ENCODE results near the gene LHX4. TPM values are rescaled to one million over a fixed set of nuclear protein-coding genes. Genes with fewer than 3 reads are reported as not detected.

Gene LHX4
- polyA plus RNA-seq, 1 experiment: 0.06 TPM

DNA sequence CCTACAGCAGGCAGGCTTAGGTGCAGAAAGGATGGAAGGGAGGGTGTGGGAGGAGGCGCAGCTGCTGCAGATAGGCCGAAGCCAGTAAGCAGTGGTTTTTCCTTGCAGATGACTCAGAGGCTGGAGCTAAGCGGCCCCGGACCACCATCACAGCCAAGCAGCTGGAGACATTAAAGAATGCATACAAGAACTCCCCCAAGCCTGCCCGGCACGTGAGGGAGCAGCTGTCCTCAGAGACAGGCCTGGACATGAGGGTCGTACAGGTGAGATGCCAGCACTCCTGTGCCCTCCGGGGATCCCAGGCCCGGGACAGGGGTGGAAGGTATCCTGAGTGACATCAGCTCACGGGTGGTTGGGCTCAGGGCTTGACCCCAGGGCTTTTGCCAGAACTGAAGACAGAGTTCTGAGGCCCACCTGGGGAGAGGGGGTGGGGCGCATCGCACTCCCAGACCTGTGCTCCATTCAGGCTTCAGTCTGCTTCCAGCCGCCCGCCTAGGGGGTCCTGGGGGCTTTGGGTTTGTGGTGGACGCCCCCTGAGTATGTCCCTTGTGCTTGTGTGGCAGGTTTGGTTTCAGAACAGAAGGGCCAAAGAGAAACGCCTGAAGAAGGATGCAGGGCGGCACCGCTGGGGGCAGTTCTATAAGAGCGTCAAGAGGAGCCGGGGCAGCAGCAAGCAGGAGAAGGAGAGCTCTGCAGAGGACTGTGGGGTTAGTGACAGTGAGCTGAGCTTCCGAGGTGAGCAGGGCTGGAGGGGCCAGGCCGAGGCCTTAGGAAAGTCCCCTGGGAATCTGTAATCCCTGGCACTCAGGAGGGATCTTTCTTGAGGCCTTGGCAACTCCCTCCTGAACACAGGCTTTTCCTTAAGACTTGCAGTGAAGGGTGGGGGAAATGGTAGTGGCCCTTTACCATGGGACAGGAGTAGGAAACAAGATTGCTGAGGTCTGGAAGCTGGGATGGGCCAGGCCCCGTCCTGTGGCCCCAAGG is 41.5 kb downstream of the LHX4 start:
- ChIA-PET POLR2A (no interaction called here), CTCF (interaction anchor here (1.3 to 2.2 kb wide), 2 partner anchors 19 to 206 kb away, joined by 3 to 11 read pairs; no protein-coding TSS in a partner anchor)
- Histone ChIP-seq H3K36me3 (ENCODE audit: control insufficient read depth, insufficient read depth, low read length) (peaks cover 4% of the 10 kb centered on the region; the same call in 1 of the 2 replicates), H3K4me3 (ENCODE audit: low read depth, low read length) (no peak overlapping the region), H3K27me3 (ENCODE audit: control insufficient read depth, insufficient read depth, low read length) (no peaks in the 10 kb centered on the region)
- TF ChIP-seq, protein P1, sequence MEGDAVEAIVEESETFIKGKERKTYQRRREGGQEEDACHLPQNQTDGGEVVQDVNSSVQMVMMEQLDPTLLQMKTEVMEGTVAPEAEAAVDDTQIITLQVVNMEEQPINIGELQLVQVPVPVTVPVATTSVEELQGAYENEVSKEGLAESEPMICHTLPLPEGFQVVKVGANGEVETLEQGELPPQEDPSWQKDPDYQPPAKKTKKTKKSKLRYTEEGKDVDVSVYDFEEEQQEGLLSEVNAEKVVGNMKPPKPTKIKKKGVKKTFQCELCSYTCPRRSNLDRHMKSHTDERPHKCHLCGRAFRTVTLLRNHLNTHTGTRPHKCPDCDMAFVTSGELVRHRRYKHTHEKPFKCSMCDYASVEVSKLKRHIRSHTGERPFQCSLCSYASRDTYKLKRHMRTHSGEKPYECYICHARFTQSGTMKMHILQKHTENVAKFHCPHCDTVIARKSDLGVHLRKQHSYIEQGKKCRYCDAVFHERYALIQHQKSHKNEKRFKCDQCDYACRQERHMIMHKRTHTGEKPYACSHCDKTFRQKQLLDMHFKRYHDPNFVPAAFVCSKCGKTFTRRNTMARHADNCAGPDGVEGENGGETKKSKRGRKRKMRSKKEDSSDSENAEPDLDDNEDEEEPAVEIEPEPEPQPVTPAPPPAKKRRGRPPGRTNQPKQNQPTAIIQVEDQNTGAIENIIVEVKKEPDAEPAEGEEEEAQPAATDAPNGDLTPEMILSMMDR (IDR thresholded peaks at IDR 0.05; ENCODE audit: insufficient read depth, low read depth, low read length): no peak
- DNase-seq (ENCODE audit: low read depth): no peak

GRCh38 chr1:180272395-180272794 is 42.3 kb downstream of the LHX4 start:
- POLR2A ChIA-PET: no interaction called here
- H3K4me3 ChIP-seq (ENCODE audit: low read depth, low read length): no peak overlapping the region
- no peaks in the 10 kb centered on the region for H3K27me3 ChIP-seq (ENCODE audit: control insufficient read depth, insufficient read depth, low read length)
- DNase-seq (ENCODE audit: low read depth): no peak
- H3K36me3 ChIP-seq (ENCODE audit: control insufficient read depth, insufficient read depth, low read length): peaks cover 4% of the 10 kb centered on the region
- CTCF ChIA-PET: interaction anchor here (1.3 to 2.4 kb wide), 2 partner anchors 19 to 205 kb away, joined by 3 to 6 read pairs; no protein-coding TSS in a partner anchor
- TF ChIP-seq, protein P1 (IDR thresholded peaks at IDR 0.05; ENCODE audit: insufficient read depth, low read depth, low read length): no peak

DNA sequence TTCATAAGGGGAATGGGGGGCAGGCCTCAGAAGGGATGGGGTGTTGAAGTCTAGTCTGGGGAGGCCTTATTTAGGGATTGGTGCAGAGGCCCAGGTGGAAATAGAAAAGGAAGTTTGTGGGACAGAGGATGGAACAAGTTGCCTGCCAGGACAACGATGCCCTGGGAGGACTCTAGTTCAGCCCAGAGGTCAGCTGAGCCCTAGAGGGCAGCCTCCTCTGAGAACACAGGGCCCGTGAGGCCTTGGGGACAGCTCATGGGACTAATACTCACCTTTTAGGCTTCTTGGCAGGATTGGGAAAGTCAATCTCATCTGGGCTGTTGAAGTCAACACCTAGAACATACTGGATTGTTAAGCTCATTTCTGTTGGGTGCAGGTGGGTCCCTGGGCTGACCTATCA is 43.0 kb downstream of the LHX4 start:
- ChIA-PET CTCF (interaction anchor here (0.7 to 2.4 kb wide), 3 partner anchors 12 to 94 kb away, joined by 3 to 6 read pairs (median 4); no protein-coding TSS in a partner anchor), POLR2A (no interaction called here)
- Histone ChIP-seq H3K4me3 (ENCODE audit: low read depth, low read length) (no peak overlapping the region), H3K36me3 (ENCODE audit: control insufficient read depth, insufficient read depth, low read length) (peaks cover 4% of the 10 kb centered on the region), H3K27me3 (ENCODE audit: control insufficient read depth, insufficient read depth, low read length) (no peaks in the 10 kb centered on the region)
- DNase-seq (ENCODE audit: low read depth): no peak
- TF ChIP-seq, protein P1 (IDR thresholded peaks at IDR 0.05; ENCODE audit: insufficient read depth, low read depth, low read length): no peak

GRCh38 chr1:180274221-180274620 is 44.2 kb downstream of the LHX4 start:
- TF ChIP-seq, protein P1 (IDR thresholded peaks at IDR 0.05; ENCODE audit: insufficient read depth, low read depth, low read length): no peak
- Histone ChIP-seq H3K27me3 (ENCODE audit: control insufficient read depth, insufficient read depth, low read length) (no peaks in the 10 kb centered on the region), H3K4me3 (ENCODE audit: low read depth, low read length) (no peak overlapping the region), H3K36me3 (ENCODE audit: control insufficient read depth, insufficient read depth, low read length) (peaks cover 4% of the 10 kb centered on the region)
- CTCF ChIA-PET: interaction anchor here (2.4 kb wide), 1 partner anchor 21 kb away, joined by 6 read pairs; no protein-coding TSS in a partner anchor
- POLR2A ChIA-PET: no interaction called here
- DNase-seq (ENCODE audit: low read depth): no peak

GRCh38 chr1:180275726-180276125 is 45.7 kb downstream of the LHX4 start:
- ChIA-PET POLR2A (interaction anchor here (0.6 kb wide), 1 partner anchor 12 kb away, joined by 13 read pairs; no protein-coding TSS in a partner anchor), CTCF (no interaction called here)
- no peaks in the 10 kb centered on the region for H3K27me3 ChIP-seq (ENCODE audit: control insufficient read depth, insufficient read depth, low read length)
- no peak for DNase-seq (ENCODE audit: low read depth)
- H3K4me3 ChIP-seq (ENCODE audit: low read depth, low read length): no peak overlapping the region
- TF ChIP-seq, protein P1 (IDR thresholded peaks at IDR 0.05; ENCODE audit: insufficient read depth, low read depth, low read length): no peak
- H3K36me3 ChIP-seq (ENCODE audit: control insufficient read depth, insufficient read depth, low read length): peaks cover 4% of the 10 kb centered on the region

Data from BJ (cell line).